NCI-H128 (cell line): ENCODE results near the gene CYP2R1.
A peak's percentile ranks its signal among the peaks of the same experiment; 100 is the strongest.

Experiments
- DNase-seq: peaks from one replicate; lab custom pipeline; 2025; ENCODE audit not compliant: unreplicated experiment; lab: John Stamatoyannopoulos, UW

The CYP2R1 gene, protein sequence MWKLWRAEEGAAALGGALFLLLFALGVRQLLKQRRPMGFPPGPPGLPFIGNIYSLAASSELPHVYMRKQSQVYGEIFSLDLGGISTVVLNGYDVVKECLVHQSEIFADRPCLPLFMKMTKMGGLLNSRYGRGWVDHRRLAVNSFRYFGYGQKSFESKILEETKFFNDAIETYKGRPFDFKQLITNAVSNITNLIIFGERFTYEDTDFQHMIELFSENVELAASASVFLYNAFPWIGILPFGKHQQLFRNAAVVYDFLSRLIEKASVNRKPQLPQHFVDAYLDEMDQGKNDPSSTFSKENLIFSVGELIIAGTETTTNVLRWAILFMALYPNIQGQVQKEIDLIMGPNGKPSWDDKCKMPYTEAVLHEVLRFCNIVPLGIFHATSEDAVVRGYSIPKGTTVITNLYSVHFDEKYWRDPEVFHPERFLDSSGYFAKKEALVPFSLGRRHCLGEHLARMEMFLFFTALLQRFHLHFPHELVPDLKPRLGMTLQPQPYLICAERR

GRCh38 chr11:14892036-14892556 is at the start of gene CYP2R1:
Gene CYP2R1 (minus strand): TSS chr11:14892231. CDS start chr11:14892205, 26 bp downstream.
- peak; percentile 90 for DNase-seq

DNA sequence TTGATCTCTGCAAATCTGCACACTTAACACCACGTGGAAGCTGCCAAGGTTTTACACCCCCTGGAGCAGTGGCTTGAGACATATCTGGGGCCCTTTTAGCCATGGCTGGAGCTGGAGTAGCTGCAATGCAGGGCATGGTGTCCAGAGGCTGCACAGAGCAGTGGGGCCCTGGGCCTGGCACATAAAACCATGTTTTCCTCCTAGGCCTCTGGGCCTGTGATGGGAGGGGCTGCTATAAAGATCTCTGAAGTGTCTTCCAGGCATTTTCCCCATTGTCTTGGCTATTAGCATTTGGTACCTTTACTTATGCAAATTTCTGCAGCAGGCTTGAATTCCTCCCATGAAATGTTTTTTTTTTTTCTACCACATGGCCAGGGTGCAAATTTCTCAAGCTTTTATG is 46.9 kb upstream of the CYP2R1 start:
- DNase-seq: no peak

GRCh38 chr11:14934641-14935351 is 42.8 kb upstream of the CYP2R1 start:
- DNase-seq: no peak

GRCh38 chr11:14932447-14932846 is 40.4 kb upstream of the CYP2R1 start:
- DNase-seq: no peak

DNA sequence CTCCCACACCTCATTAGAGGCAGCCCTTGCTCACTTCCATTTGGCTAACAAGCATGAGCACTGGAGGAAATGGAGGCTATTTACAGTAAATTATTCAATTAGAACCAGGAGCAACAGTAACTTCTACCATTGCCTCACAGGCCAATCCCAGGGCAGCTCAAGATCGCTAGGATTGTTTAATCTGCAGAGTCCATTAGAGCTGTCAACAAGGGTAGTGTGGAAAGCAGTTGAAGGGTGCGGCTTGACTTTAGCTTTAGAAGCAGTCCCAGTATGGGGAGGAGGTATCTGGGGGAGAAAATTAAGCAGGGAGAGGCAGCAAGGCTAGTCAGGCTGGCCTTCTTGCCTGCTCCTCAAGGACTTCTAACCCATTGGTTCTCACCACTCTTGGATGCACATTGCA is 38.3 kb upstream of the CYP2R1 start:
- DNase-seq: no peak

GRCh38 chr11:14927146-14927545 is 35.1 kb upstream of the CYP2R1 start:
- no peak for DNase-seq

DNA sequence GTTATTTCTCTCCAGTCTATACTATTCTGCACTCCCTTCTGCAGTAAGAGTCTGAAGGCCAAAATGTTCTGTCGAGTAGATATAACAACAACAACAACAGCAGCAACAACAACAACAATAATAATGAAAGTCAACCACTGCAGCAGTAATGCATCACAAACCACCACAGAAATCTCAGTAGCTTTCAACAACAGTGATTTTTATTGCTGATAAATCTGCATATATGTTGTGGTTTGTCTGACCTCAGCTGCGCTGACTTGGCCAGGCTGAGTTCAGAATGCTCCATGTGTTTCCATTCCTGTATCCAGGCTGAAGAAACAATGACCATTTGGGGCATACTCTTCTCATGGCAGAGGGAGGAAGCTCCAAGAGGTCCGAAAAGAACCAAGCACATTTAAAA is 32.3 kb upstream of the CYP2R1 start:
- DNase-seq: no peak

DNA sequence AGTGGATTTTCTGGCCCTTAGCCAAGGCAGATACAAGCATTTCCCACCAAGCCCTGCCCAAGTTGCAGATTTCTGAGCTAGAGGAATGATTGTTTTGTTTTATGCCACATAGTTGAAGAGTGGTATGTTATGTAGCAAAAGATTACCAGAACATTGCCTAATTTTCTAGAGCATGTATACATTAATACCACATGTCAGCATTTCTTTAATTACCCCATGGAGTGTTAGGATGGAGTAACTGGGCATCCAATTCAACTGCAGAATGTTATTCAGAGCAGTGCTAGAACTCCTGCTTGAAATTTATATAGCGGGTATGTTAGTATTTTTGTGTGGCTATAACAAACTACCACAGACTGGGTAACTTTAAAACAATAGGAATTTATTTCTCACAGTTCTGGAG is 24.4 kb upstream of the CYP2R1 start:
- no peak for DNase-seq

GRCh38 chr11:14914536-14914935 is 22.5 kb upstream of the CYP2R1 start:
- no peak for DNase-seq

GRCh38 chr11:14908214-14908880 is 16.3 kb upstream of the CYP2R1 start:
- peak; percentile 75 for DNase-seq

DNA sequence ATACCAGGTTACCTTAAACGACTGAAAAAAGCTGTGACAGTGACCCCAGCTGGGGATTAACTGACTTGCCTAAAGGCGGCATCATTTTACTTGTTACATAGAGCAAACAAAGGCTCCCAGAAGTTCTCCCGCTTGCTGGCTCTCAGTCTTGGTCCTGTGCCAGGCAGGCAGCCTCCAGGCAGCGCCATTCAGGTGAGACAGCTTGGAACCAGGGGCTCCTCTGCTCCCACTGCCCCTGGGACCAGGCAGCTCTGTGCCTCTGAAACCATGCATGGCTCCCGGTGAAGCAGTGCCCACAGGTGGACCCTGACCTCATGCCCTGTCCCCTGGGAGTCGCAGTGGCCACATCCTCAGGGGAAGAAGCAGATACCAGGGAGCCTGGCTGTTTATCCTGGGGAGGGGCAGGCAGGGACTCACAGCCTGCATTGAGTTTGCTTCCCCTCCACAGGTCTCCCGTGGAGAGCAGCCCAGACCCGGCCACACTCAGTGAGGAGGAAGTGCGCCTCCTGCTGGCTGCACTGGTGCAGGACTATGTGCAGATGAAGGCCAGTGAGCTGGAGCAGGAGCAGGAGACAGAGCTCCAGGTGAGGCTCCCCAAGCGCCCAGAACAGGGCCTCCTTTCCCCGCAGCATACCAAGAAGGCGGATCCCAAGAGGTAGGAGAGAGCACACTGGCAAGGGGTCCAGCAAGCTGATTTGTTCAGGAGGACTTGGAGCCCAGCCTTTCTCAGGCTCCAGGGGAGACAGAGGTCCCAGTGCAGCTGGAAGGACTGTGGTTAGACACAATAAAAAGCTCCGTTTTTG is 15.6 kb upstream of the CYP2R1 start:
- DNase-seq: peak; percentile 72

DNA sequence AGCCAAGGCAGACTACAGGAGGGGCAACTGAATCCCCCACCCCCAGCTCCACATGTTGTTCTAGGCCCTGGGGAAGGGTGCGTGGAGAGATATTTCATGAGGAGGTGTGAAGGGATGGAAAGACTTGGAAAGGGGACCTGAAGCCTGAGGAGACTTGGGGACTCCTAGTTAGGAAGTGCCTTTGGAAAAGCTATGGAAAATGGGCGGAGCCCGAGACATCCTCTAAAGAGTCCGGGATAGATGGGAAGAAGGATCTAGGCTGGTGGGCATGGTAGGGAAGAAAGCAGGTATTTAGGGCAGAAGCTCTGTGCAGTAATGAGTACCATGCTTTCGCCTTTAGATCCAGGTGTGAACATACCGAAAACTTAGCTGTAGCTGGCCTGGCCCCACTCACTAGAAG is 15.0 kb upstream of the CYP2R1 start:
- no peak for DNase-seq

DNA sequence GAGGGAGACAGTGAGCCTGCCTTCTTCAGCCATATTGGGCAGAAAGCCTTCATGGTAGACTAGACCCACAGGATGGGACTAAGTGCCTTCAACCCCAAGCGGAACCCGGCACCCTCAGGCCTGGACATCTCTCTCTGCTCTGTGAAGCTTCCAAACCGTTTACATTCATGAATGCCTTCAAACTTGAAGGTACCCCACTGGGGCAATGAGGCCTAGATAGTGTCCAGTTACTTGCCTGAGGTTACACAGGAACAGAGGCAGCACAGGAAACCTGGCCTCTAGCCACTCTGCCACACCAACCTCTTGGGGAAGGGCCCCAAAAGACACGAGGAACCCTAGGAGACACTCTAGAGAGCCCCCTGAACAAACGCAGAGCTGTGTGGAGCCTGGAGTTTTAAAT is 14.5 kb upstream of the CYP2R1 start:
- DNase-seq: no peak

GRCh38 chr11:14905104-14906033 is 13.3 kb upstream of the CYP2R1 start:
- no peak for DNase-seq

- DNase-seq: no peak
Observed at GRCh38 chr11:14904745-14905103, 12.7 kb upstream of the CYP2R1 start.

GRCh38 chr11:14902650-14903350 is 10.8 kb upstream of the CYP2R1 start:
- DNase-seq: no peak

GRCh38 chr11:14898906-14899305 is 6.9 kb upstream of the CYP2R1 start:
- no peak for DNase-seq

- DNase-seq: no peak
Observed at GRCh38 chr11:14898355-14898754, 6.3 kb upstream of the CYP2R1 start.
